Forelimb muscle (tissue), 1 donor: ENCODE measurements around the gene SLC17A7. TPM values are rescaled to one million over a fixed set of nuclear protein-coding genes. Genes with fewer than 3 reads are reported as not detected.

Experiments
- DNase-seq: peaks from one replicate; pipeline ENCODE4 v3.0.0-alpha.2; 2013; ENCODE audit warnings: low read depth
- polyA plus RNA-seq: library from polyadenylated mRNA; unstranded; fragments of 120-200 nt; gene quantifications from one replicate; pipeline ENCODE4 v1.2.1, GENCODE V29; 2013; ENCODE audit not compliant: insufficient read length

Gene SLC17A7
- polyA plus RNA-seq, 1 donor: 1.2 TPM

DNA sequence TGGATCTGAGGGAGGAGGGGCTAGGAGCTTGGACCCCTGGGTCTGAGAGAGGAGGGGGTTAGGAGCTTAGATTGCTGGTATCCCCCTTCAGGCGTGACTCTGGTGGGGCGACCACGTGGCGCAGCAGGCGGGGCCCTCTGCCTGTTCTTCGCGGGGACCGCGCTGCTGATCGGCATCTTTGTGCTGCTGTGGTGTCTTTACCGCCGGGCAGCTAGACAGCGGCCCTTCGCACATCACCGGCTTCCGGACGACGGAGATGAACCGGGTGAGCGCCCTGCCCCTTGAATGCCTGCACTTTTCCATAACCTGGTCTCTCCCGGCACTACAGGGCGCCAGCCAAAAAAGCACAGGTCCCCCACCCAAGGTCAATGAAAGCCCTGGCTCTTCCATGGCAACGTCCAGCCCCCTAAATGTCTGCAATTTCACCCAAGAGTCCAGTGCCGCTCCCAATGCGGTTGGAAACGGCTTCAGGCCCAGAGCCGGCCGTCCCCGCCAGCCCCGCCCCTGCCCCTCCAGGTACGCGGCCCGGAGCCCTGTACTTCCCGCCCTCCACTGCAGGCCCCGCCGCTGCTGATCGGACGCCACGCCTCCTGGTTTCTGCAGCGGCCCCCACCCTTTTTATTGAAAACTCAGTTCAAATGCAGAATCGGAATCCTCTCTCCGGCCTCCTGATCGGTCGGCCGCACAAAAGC is 13.3 kb downstream of the SLC17A7 start:
- no peak for DNase-seq

DNA sequence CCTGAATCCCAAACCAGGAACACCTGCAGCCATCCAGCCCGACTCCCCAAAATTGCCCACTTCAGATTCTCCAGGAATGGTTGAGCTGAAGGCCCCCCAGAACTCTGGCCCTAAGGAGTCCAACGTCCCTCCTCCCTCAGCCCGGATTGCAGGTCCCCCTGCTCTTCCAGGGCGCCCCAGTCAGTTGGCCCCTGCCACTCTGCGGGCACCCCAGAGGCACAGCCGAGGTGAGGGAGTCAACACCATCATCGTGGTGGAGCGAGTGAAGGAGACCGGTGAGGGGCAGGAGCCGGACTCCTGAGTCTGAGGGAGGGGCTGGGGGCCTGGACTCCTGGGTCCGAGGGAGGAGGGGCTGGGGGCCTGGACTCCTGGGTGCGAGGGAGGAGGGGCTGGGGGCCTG is 14.0 kb downstream of the SLC17A7 start:
- DNase-seq: no peak

DNA sequence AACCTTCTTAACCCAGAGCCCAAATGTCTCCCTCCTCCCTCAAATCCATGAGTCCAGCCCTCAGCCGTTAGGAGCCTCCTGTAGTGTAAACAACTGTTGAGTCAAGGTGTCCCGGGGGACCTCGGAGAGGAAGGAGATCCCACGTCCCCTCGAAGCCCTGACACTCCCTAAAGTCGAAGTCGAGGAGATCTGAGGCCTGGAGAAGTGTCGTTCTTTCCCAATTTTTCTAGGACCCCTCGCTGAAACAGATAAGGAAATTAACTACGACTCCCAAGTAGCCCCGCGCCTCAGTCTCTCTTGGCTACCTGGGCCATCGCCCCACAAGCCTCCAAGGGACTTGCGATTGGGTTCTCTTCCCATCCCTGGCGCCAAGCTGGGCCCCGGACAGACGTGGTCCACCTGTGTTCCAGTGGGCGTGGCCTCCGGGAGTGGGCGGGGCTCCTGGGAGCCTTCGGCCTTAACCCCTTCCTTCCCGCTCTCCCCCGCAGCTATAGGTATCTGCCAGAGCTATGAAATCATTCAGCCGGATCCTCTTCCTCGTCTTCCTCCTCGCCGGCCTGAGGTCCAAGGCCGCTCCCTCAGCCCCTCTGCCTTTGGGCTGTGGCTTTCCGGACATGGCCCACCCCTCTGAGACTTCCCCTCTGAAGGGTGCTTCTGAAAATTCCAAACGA is 15.3 kb downstream of the SLC17A7 start:
- DNase-seq: no peak

DNA sequence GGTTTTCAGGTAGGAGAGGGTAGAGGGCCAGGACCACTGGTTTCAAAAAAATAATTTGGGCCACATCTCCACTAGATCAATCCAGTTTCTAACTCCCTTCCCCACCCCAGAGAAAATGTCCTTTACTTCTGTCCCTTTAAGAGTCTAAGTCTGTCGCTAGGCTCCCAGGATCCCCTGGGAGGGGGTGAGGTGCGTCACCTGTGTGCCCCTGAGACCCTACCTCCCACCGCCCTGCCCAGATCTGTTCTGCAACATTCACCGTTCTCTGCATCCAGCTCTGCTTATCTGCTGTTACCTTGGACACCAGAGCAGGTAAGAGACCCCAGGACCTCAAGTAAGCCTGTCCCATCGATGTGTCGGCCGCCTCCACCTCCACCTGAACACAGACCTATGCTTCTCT is 16.1 kb downstream of the SLC17A7 start, which contains the start of gene GFY:
Gene GFY, plus strand, starts transcription at position 211 of the 400 bp plus-strand sequence. CDS start 1,043 bp downstream, outside the sequence.
- DNase-seq: no peak

DNA sequence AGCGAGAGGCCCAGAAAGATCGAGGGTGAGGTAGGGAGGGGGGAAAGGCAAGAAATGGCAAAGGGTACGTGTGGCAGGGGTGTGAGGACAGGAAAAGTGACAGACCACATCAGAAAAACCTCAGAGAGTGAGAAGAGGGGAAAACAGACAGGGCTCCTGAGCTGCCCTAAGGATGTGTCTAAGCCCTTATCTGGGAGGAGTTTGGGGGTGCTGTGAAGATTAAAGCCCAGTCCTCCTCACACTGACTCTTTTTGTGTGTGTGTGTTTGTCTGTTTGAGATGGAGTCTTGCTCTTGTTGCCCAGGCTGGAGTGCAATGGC is 17.4 kb downstream of the SLC17A7 start:
- DNase-seq: no peak

DNA sequence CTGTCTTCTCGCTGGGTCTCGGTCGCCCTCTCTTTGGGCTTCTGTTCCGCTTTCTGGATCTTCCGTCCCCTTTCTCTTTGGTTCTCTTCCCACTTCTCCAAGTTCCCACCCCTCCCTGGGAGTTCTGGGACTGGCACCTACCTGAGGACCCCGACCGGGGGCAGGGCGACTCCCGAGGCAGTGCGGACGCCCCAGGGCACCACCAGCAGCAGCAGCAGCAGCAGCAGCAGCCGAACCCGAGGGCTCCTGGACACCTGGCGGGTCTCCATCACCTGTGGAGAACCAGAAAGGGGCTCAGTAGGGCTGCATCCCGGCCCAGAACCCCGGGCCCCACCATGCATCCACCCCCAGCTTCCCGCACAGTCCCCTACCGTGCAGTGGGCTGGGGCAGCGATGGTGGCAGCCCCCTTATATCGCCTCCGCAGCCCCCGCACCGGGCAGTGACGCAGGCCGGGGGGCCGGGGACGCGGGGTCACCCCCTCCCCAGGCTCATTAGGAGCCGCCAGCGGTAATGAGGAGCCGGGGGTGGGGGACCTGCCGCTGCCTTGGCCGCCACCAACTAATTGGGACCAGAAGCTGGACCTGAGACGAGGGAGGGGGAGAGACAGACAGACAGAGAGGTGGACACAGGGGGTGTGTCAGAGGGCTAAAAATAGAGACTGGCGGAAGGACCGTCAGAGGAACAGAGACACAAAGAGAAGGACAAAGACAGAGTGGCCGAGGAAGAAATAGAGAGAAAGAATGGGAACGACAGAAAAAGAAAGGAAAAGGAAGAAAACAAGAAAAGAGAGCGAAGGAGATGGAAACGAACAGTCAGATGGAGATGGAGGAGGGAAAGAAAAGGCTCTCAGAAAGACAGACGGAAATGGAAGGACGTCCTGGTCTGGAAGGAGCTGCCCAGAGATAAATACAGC is 18.0 kb downstream of the SLC17A7 start, which contains the start of gene PTH2:
Gene PTH2, minus strand, starts transcription at position 371 of the 914 bp plus-strand sequence. Its CDS starts 102 bp downstream, at position 269.
- no peak for DNase-seq

DNA sequence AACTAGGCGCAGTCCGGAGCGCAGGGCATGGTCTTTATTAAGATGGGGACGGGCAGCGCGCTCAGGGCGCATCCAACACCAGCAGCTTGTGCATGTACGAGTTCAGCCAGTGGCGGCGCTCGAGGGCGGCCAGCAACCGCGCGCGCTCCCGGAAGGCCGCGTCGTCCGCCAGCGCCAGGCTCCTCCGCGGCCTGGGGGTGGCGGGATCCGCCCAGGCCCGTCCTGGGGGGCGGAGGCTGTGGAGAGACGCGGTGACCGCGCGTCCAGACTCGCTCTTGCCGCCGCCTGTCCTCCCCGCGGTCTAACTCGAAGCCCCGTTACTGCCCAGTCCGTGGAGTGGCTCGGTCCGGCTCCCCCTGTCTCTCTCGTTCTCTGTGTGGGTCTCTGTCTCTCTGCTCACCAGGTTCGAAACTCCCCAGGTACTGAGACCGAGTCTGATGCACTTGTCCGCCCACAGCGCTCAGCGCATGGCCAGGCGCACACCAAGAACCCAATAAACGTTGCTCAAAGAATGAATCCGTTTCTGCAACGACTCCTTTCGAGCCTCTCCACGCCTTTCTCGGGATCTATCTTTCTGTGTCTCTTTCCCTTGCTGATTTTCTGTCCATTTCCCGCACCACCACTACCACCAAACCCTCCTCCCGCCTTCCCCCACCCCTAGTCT is 18.8 kb downstream of the SLC17A7 start:
- DNase-seq: no peak

DNA sequence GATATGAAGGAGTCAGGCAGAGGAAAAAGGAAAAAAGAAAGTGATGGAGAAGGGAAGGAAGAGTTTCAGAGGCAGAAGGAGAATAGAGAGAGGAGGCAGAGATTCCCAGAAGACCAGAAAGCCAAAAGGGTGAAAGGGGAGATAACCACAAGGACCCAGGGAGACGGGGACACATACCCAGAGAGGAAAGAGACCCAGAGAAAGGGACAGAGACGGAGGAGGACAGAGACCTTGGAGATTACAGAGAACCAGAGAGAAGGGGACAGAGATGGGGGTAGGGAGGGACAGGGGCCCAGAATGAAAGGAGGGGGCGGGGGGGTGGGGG is 19.5 kb downstream of the SLC17A7 start:
- no peak for DNase-seq

DNA sequence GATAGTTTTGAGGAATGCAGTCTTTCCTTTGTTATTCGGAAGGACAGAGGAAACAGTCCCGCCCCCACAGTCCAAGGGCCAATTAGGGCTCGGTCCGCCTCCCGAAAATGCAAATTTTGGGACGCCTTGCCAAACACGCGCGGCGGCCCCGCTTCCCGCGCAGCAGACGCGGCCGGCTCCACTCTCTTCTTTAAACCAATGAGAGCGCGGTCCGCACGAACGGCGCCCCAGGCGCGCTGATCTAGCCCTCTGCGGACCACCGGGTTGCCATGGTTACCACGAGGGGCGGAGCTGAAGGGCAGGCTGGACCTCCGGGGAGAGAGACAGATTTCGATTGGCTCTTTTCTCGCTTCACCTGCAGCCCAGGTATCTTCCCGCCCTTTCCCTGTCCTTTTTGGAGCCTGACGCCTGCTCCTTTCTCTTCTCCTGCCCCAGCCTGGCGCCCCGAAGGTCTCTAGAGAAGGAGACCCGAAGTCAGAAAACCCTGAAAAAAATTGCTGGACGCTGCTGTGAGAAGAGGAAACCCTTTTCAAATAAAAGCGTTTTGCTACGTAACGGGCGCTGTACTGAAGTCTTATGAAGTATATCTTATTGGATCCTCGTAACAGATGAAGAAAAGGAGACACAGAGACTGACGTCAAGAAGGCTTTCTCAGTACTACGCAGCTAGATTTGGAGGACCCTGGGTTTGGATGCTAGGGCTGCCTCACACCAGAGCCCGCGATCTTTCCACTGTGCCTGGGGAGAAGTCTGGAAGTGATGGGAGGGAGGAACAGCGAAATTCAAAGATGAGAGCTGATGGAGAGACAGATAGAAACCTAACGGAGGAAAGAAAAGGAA is 20.1 kb downstream of the SLC17A7 start:
- no peak for DNase-seq

DNA sequence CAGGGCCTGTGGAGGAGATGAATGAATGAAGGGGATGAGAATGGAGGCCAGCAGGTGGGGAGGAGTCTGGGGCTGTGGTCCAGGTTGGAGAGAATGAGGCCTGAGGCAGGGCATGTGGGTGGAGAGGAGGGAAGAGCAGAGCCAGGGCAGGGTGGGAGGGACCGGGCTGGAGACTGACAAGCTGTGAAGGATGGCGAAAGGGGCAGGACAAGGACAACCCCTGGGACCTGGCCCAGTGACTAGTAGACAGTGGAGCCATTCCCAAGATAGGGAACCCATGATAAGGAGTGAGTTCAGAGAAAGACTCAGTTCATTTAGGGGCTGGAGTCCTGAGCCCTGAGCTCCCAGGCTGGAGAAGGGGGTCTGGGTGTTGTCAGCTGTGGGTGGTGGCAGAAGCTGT is 21.1 kb downstream of the SLC17A7 start:
- no peak for DNase-seq

DNA sequence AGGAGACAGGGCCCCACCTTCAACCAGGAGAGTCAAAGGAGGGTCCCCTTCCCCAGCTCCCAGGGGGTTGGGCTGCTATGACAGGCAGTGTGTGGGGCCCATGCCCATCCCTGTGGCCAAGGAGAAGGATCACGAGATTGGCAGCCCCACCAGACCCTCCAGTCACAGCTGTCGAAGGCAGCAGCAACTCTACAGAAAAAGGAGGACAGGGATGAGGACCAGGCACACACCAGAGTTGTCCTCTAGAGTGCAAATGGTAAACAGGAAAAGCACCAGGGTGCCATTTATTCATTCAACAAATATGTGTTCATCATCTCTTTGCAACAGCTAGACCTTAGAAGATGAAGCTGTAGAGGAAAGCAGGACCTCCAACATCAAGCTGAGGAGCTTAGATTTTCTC is 22.2 kb downstream of the SLC17A7 start:
- DNase-seq: no peak

DNA sequence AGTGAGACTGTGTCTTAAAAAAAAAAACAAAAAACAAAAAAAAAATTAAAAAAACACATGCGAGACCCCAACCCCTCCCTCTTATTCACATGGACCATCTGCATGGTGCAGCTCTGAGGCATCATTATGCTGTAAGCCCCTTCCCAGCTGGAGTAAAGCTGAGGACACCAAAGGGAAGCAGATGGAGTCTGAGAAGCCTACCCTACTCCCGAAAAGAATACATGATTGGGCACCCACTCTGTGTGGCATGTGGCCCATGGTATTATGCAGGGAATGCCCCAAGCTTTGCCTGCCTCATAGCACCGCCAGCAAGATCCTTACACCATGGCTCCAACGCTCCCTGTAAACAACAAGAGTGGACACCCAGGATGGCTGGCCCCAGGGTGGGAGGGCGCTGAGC is 22.8 kb downstream of the SLC17A7 start:
- DNase-seq: no peak

DNA sequence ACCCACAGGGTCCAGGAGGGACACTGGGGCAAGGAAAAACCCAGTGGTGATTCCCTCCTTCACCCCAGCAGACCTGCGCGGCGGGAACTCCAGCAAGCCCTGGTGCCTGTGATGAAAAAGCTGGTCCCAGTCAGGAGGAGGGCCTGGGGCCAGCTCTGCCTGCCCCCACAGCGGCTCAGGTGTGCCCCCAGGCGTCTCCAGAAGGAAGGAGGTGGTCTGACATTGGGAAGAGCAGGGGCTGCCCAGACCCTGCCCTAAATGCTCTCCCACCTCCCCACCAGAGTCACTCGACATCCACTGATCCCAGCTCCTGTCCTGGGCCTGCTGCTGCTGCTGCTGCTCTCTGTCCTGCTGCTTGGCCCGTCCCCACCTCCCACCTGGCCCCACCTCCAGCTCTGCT is 24.2 kb downstream of the SLC17A7 start:
- DNase-seq: no peak

DNA sequence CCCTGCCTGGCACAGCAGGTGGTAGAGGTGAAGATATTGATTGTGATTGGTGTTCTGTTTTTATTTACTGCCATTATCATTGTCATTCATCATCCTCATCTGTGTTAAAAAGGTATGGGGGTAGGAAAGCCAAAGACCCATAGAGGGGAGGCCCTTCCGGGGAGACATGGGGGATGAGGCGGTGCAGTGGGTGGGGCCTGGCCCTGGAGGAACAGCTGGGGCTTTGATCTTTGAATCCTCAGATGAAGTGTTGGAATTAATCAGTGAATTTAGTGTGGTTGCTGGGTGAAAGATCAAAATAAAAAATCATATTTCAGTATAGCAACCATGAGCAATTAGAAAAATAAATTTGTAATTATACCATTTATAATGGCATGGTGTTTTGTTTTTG is 25.5 kb downstream of the SLC17A7 start:
- no peak for DNase-seq

DNA sequence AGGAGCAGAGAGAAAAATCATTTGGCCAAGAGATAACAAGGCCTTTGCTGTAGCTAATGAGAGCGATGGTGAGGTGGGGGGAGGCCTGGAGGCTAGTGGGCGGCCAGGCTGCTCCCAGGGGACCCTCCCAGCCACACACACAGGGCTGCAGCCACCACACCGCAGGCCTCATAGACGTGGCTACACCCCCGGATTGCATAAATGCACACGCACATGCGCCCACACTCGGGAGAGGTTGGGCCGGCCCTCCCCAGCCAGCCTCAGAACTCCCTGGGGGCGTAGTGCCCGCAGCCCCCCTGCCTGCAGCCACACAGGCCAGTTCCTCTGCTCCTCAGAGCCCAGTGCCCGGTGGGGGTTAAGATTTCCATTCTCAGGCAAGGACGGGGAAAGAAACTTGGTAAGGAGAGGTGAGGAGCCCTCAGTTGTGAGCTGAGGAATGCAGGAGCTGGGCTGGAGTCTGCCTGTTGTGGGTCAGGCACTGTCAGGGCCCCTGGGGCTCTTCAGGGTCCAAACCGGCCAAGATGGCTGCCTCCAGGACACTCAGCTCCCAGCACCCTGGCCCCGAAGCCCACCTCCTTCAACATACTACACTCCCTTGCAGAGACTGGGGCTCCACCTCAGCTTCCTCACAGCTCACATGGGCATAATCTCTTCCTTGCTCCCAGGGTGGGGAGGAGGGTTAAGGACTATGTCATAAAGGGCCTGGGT is 26.1 kb downstream of the SLC17A7 start:
- DNase-seq: no peak

DNA sequence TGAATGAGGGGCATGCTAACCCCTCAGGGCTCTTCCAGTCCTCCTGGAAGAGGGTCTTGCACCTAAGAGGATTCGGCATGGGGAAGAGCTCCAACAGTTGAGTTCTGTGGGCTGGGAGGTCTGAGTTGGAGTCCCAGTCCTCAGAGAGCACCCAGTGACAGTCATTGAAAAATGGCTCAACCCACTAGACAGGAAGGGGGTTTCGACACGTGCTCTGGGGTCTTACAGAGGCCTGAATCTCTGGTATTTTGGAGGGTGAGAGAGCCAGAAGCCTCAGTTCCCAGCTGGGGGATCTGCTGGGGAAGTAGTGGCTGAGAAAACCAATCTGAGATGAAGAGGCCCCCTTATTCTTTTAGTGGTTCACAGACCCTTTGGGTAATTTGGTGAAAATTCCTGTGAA is 27.1 kb downstream of the SLC17A7 start:
- DNase-seq: no peak

DNA sequence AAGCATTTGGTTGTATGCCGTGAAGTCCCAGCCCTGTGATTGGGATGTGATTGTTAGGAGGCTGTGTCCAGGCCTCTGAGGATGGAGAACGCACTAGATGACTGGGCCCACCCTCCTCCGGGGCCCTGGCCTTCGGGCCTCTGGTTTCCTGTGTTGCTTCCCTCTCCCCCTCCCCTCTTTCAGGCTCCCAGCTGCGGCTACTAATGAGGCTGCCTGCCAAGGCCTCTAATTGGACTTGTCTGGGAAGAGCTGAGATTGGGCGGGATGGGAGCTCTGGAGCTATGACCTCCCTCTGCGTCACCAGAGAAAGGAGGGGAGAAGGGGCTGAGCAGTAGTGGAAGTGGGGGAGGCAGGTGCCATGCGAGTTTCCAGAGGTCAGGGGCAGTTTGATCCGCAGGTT is 28.0 kb downstream of the SLC17A7 start:
- peak; percentile 45 for DNase-seq

DNA sequence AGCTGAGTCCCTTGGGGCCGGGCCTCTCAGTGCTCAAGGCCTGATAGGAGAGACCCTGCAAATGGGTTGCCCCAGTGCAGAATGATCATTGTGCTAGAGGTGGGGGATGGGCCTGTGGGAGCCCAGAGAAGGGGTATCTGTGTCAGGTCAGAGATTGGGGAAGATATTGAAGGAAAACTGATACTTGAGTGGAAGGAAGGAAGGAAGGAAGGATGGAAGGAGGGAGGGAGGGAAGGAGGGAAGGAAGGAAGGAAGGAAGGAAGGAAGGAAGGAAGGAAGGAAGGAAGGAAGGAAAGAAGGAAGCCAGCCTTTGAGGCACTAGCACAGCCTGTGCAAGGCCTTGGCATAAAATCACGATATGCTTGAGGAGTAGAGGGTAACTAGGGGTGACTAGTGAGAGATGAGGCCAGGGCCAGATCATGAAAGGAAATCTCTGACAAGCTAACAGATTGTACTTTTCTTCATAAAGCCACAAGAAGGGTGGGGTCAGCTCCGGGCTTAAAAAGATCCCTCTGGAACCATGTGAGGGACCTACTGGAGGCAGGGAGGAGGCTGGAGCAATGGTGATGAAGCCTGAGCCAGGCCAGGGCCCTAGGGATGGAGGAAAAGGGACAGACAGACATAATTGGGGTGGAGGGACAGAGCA is 29.5 kb downstream of the SLC17A7 start:
- no peak for DNase-seq

DNA sequence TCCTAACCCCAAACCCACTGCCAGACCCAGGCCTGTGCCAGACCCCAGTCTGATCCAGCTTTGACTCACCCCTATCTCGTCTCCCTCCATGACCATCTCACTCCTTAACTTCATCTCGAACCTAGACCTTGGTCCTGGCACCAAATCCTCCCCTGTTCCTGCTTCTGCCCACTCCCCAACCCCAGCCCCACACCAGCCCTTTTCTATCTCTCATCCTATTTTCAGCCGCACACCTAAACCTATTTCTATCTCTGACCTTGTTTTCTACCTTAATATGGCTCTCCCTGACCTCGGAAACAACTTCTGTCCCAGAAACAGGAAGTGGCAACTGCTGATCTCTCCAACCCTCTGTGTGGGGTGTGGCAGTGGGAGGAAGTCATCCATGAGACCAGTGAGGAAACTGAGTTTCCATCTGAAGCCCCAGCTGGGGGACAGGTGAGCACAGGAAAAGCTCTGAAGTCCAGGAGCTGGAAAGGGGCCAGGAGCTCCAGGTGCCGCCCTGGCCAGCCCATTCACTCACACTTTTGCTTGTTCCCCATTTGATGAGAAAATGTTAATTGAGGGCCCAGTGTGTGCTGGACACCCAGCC is 31.8 kb downstream of the SLC17A7 start:
- no peak for DNase-seq
